OCI-LY1 (cell line): ENCODE measurements around the gene BMP6.

Source experiments
- H2AFZ ChIP-seq: fragments of 200-600 bp; sonication (generic), shearing (Covaris generic); 2 replicates; pipeline ENCODE4 v1.6.0; 2014; ENCODE audit warnings: antibody characterized with exemption, mild to moderate bottlenecking, low read length
- H3F3A ChIP-seq: fragments of 200-600 bp; sonication (generic), shearing (Covaris generic); 2 replicates; pipeline ENCODE4 v1.6.0; 2014; ENCODE audit warnings: mild to moderate bottlenecking, antibody characterized with exemption, low read length, moderate library complexity; ENCODE audit not compliant: insufficient read depth
- H3K27ac ChIP-seq: fragments of 200-600 bp; sonication (generic); 2 replicates; pipeline ENCODE4 v1.5.1; 2014; ENCODE audit warnings: low read length, mixed run types, mild to moderate bottlenecking, low read depth; ENCODE audit not compliant: poor library complexity, severe bottlenecking
- H3K27me3 ChIP-seq: fragments of 200-600 bp; sonication (generic); 2 replicates; pipeline ENCODE4 v1.6.0; 2014; ENCODE audit warnings: antibody characterized with exemption, mild to moderate bottlenecking, low read length, moderate library complexity; ENCODE audit not compliant: insufficient read depth
- H3K36me3 ChIP-seq: fragments of 200-600 bp; sonication (generic); 2 replicates; pipeline ENCODE4 v1.6.1; 2014; ENCODE audit warnings: mild to moderate bottlenecking, antibody characterized with exemption, low read length, moderate library complexity, mixed read lengths; ENCODE audit not compliant: insufficient read depth
- H3K4me1 ChIP-seq: fragments of 200-600 bp; sonication (generic); 2 replicates; pipeline ENCODE4 v1.5.1; 2014; ENCODE audit warnings: mild to moderate bottlenecking, low read length, moderate library complexity; ENCODE audit not compliant: insufficient read depth, severe bottlenecking
- H3K4me2 ChIP-seq: fragments of 200-600 bp; sonication (generic), shearing (Covaris generic); 2 replicates; pipeline ENCODE4 v1.6.1; 2014; ENCODE audit warnings: low read length
- H3K4me3 ChIP-seq: fragments of 200-600 bp; sonication (generic); 2 replicates; pipeline ENCODE4 v1.5.1; 2014; ENCODE audit warnings: low read length, low read depth, mild to moderate bottlenecking, mixed read lengths; ENCODE audit not compliant: poor library complexity, severe bottlenecking
- H3K79me2 ChIP-seq: fragments of 200-600 bp; shearing (Covaris generic); 2 replicates; pipeline ENCODE4 v1.6.1; 2016; ENCODE audit warnings: mixed run types, low read length, mixed read lengths; ENCODE audit not compliant: insufficient read depth
- H3K9ac ChIP-seq: fragments of 200-600 bp; sonication (generic), shearing (Covaris generic); 2 replicates; pipeline ENCODE4 v1.6.1; 2014; ENCODE audit warnings: mild to moderate bottlenecking, low read length, mixed read lengths
- H3K9me2 ChIP-seq: fragments of 200-600 bp; sonication (generic), shearing (Covaris generic); 2 replicates; pipeline ENCODE4 v1.6.1; 2014; ENCODE audit warnings: low read depth, mild to moderate bottlenecking, low read length, mixed read lengths
- H3K9me3 ChIP-seq: fragments of 200-600 bp; shearing (Covaris generic); 2 replicates; pipeline ENCODE4 v1.6.1; 2014; ENCODE audit warnings: low read length, mixed read lengths
- H4K20me1 ChIP-seq: fragments of 200-600 bp; sonication (generic), shearing (Covaris generic); 2 replicates; pipeline ENCODE4 v1.6.0; 2016; ENCODE audit warnings: mild to moderate bottlenecking, low read length; ENCODE audit not compliant: insufficient read depth
- CTCF ChIP-seq: fragments of 200-600 bp; sonication (generic), shearing (Covaris generic); IDR thresholded peaks from 2 replicates; pipeline ENCODE4 v1.5.1; 2017; ENCODE audit warnings: mild to moderate bottlenecking, antibody characterized with exemption, low read length, moderate library complexity, mixed read lengths
- EZH2 ChIP-seq: fragments of 200-600 bp; sonication (generic), shearing (Covaris generic); IDR thresholded peaks from 2 replicates; pipeline ENCODE4 v1.8.0; 2017; ENCODE audit warnings: borderline replicate concordance, mixed run types, mild to moderate bottlenecking, antibody characterized with exemption, low read length, moderate library complexity, mixed read lengths

Gene BMP6

DNA sequence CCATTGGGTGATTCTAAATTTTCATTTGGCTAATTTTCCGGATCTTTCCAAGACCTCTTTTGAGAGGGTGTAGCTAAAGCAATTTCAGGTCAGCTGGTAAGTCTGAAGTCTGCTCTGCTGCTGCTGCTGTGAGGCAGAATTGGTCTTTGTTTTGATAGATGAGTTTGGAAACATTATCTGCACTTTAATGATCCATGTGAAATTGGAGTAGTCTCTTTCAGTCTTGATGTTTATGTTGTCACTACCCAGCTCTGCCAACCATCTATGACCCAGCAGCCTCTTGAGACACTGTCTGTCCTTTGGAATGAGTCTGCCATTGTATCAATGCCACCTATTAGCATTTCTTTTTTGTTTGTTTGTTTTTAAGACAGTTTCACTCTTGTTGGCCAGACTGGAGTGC is 140.6 kb downstream of the BMP6 start:
- H3K4me1 ChIP-seq = no peaks in the 10 kb centered on the region
- H3F3A ChIP-seq = no peaks in the 10 kb centered on the region
- H3K27me3 ChIP-seq = no peaks in the 10 kb centered on the region
- TF ChIP-seq EZH2 = no peak
- TF ChIP-seq CTCF = no peak
- no peaks in the 10 kb centered on the region for H3K9me2 ChIP-seq
- H3K79me2 ChIP-seq = no peaks in the 10 kb centered on the region
- H2AFZ ChIP-seq = no peak overlapping the region
- H4K20me1 ChIP-seq = no peaks in the 10 kb centered on the region
- H3K4me3 ChIP-seq = no peak overlapping the region
- H3K36me3 ChIP-seq = no peaks in the 10 kb centered on the region
- H3K9me3 ChIP-seq = no peaks in the 10 kb centered on the region
- no peak overlapping the region for H3K27ac ChIP-seq
- H3K4me2 ChIP-seq = no peak overlapping the region
- no peak overlapping the region for H3K9ac ChIP-seq

- no peaks in the 10 kb centered on the region for H3K9me3 ChIP-seq
- no peaks in the 10 kb centered on the region for H3K36me3 ChIP-seq
- no peaks in the 10 kb centered on the region for H3K4me1 ChIP-seq
- no peaks in the 10 kb centered on the region for H3K79me2 ChIP-seq
- H3K4me3 ChIP-seq = no peak overlapping the region
- H3K4me2 ChIP-seq = no peak overlapping the region
- no peaks in the 10 kb centered on the region for H3F3A ChIP-seq
- H3K27me3 ChIP-seq = peaks cover 6% of the 10 kb centered on the region; the same call in 1 of the 2 replicates
- no peaks in the 10 kb centered on the region for H3K9me2 ChIP-seq
- no peak overlapping the region for H2AFZ ChIP-seq
- H3K27ac ChIP-seq = no peak overlapping the region
- no peak overlapping the region for H3K9ac ChIP-seq
- no peak for TF ChIP-seq EZH2
- no peak for TF ChIP-seq CTCF
- H4K20me1 ChIP-seq = no peaks in the 10 kb centered on the region
These were observed 143.0 kb downstream of the BMP6 start for GRCh38 chr6:7868926-7869325.

DNA sequence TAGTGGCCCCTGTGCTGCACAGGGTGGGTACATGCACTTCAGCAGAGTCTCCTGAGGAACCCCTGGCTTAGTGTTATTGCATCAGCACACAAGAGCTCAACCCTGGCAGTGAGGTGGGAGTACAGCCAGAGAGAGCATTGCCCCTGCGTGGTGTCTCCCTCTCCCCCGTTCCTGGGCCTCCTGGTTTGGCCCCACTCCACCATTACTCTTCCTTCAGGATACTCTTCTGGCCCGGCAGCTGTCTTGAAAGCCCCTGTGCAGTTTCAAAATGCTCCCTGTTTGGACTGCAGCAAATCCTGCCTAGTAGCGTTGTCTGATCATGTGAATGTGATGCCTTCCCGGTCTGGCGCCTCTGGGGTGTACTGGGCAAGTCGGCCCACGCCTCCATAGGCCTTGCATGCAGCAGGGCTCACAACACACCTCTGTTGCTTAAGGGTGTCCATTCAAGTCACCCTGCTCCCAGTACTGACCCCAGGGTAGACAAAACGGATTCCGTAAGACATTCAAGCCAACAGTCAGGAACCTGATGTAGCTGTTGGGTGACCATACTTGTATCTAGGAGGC is 152.6 kb downstream of the BMP6 start:
- H3K4me1 ChIP-seq = no peaks in the 10 kb centered on the region
- H3K9me2 ChIP-seq = no peaks in the 10 kb centered on the region

More for the DNA sequence above, 152.6 kb downstream of the BMP6 start:
- no peak overlapping the region for H3K4me3 ChIP-seq
- no peaks in the 10 kb centered on the region for H3K9me3 ChIP-seq
- TF ChIP-seq CTCF (no peak), EZH2 (no peak)
- peaks cover 31% of the 10 kb centered on the region for H3K36me3 ChIP-seq
- H3K79me2 ChIP-seq = no peaks in the 10 kb centered on the region
- H3K27ac ChIP-seq = no peak overlapping the region
- no peak overlapping the region for H2AFZ ChIP-seq
- H3K4me2 ChIP-seq = no peak overlapping the region
- no peaks in the 10 kb centered on the region for H3F3A ChIP-seq
- H4K20me1 ChIP-seq = no peaks in the 10 kb centered on the region
- H3K27me3 ChIP-seq = no peaks in the 10 kb centered on the region; the same call in 1 of the 2 replicates
- H3K9ac ChIP-seq = no peak overlapping the region
